Measurements from ENCODE around the gene CRACDL. TPM values are rescaled to one million over a fixed set of nuclear protein-coding genes. Genes with fewer than 3 reads are reported as not detected.

Gene CRACDL
- total and polyA plus RNA-seq, 2 of the 13 experiments (the other 11 are each of a cell fraction or from before 2014, with no cell fraction given) = 0.15 to 0.26 TPM

DNA sequence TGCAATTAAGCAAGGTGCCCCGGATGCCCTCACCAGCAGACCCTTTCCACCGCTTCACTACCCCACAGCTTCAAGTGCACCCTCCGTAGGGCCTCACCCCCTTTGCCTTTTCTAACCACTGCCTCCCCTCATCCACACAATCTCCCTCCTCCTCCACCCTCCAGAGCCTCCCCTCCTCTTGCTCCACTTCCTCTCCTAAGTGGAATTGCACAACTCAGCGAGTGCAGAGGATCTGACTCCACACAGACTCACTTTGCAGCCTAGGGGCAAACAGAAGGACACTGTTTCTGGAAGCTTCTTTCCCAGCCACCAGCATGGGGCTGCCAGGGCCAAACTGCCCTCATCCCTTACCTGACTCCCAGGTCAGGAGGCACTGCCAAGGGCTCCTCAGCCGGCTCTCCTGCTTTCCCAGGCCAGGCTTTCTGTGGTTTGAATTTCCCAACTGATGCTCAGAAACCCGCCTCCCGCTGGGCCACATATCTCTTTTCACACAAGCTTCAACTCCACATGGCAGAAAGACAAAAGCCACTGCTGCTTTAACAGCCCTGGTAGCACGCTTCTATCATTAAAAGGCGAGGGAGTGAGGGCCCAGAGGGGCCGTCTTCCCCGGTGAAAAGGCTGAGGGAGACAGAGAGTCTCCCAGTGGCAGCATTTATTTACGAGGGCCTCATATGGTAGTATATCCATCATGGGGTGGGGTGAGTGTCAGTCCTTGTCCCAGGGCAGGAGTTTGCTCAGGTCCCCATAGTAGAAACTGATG, 130.4 kb downstream of the CRACDL start (continued):
- TF ChIP-seq ZNF572 (CRISPR knock-in tag; IDR thresholded peaks at IDR 0.05) = 0 out of 2 replicates have a peak, but pooled peaks have one; percentile 56
- no peak for TF ChIP-seq ZFP36 (IDR thresholded peaks at IDR 0.05; ENCODE audit: borderline replicate concordance, low read depth, low read length, partially characterized antibody)
- TF ChIP-seq, protein P1, sequence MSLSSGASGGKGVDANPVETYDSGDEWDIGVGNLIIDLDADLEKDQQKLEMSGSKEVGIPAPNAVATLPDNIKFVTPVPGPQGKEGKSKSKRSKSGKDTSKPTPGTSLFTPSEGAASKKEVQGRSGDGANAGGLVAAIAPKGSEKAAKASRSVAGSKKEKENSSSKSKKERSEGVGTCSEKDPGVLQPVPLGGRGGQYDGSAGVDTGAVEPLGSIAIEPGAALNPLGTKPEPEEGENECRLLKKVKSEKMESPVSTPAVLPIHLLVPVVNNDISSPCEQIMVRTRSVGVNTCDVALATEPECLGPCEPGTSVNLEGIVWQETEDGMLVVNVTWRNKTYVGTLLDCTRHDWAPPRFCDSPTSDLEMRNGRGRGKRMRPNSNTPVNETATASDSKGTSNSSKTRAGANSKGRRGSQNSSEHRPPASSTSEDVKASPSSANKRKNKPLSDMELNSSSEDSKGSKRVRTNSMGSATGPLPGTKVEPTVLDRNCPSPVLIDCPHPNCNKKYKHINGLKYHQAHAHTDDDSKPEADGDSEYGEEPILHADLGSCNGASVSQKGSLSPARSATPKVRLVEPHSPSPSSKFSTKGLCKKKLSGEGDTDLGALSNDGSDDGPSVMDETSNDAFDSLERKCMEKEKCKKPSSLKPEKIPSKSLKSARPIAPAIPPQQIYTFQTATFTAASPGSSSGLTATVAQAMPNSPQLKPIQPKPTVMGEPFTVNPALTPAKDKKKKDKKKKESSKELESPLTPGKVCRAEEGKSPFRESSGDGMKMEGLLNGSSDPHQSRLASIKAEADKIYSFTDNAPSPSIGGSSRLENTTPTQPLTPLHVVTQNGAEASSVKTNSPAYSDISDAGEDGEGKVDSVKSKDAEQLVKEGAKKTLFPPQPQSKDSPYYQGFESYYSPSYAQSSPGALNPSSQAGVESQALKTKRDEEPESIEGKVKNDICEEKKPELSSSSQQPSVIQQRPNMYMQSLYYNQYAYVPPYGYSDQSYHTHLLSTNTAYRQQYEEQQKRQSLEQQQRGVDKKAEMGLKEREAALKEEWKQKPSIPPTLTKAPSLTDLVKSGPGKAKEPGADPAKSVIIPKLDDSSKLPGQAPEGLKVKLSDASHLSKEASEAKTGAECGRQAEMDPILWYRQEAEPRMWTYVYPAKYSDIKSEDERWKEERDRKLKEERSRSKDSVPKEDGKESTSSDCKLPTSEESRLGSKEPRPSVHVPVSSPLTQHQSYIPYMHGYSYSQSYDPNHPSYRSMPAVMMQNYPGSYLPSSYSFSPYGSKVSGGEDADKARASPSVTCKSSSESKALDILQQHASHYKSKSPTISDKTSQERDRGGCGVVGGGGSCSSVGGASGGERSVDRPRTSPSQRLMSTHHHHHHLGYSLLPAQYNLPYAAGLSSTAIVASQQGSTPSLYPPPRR (CRISPR knock-in tag; IDR thresholded peaks at IDR 0.05; ENCODE audit: borderline replicate concordance) = peak; percentile 17; the same call in 1 of the 2 replicates
- peak; percentile 61; the same call in 1 of the 2 replicates for TF ChIP-seq ZFP90 (CRISPR knock-in tag; IDR thresholded peaks at IDR 0.05; ENCODE audit: borderline replicate concordance)
- peak; percentile 89; the same call in 1 of the 2 replicates for TF ChIP-seq TRIM24 (CRISPR knock-in tag; IDR thresholded peaks at IDR 0.05)
- TF ChIP-seq KAT2B (IDR thresholded peaks at IDR 0.05; ENCODE audit: borderline replicate concordance, low read depth, low read length) = peak; percentile 11; the same call in 1 of the 2 replicates
- TF ChIP-seq SATB2 (CRISPR knock-in tag; IDR thresholded peaks at IDR 0.05) = no peak
- peak; percentile 99 for TF ChIP-seq CEBPB (IDR thresholded peaks at IDR 0.05; ENCODE audit: borderline replicate concordance, low read depth, low read length)
- TF ChIP-seq, protein P2, sequence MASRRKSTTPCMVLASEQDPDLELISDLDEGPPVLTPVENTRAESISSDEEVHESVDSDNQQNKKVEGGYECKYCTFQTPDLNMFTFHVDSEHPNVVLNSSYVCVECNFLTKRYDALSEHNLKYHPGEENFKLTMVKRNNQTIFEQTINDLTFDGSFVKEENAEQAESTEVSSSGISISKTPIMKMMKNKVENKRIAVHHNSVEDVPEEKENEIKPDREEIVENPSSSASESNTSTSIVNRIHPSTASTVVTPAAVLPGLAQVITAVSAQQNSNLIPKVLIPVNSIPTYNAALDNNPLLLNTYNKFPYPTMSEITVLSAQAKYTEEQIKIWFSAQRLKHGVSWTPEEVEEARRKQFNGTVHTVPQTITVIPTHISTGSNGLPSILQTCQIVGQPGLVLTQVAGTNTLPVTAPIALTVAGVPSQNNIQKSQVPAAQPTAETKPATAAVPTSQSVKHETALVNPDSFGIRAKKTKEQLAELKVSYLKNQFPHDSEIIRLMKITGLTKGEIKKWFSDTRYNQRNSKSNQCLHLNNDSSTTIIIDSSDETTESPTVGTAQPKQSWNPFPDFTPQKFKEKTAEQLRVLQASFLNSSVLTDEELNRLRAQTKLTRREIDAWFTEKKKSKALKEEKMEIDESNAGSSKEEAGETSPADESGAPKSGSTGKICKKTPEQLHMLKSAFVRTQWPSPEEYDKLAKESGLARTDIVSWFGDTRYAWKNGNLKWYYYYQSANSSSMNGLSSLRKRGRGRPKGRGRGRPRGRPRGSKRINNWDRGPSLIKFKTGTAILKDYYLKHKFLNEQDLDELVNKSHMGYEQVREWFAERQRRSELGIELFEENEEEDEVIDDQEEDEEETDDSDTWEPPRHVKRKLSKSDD (CRISPR knock-in tag; IDR thresholded peaks at IDR 0.05; ENCODE audit: low read depth) = 0 out of 2 replicates have a peak, but pooled peaks have one; percentile 35
- TF ChIP-seq NR2C2 (CRISPR knock-in tag; IDR thresholded peaks at IDR 0.05; ENCODE audit: borderline replicate concordance) = peak; percentile 31; the same call in 1 of the 2 replicates
- TF ChIP-seq, protein P3, sequence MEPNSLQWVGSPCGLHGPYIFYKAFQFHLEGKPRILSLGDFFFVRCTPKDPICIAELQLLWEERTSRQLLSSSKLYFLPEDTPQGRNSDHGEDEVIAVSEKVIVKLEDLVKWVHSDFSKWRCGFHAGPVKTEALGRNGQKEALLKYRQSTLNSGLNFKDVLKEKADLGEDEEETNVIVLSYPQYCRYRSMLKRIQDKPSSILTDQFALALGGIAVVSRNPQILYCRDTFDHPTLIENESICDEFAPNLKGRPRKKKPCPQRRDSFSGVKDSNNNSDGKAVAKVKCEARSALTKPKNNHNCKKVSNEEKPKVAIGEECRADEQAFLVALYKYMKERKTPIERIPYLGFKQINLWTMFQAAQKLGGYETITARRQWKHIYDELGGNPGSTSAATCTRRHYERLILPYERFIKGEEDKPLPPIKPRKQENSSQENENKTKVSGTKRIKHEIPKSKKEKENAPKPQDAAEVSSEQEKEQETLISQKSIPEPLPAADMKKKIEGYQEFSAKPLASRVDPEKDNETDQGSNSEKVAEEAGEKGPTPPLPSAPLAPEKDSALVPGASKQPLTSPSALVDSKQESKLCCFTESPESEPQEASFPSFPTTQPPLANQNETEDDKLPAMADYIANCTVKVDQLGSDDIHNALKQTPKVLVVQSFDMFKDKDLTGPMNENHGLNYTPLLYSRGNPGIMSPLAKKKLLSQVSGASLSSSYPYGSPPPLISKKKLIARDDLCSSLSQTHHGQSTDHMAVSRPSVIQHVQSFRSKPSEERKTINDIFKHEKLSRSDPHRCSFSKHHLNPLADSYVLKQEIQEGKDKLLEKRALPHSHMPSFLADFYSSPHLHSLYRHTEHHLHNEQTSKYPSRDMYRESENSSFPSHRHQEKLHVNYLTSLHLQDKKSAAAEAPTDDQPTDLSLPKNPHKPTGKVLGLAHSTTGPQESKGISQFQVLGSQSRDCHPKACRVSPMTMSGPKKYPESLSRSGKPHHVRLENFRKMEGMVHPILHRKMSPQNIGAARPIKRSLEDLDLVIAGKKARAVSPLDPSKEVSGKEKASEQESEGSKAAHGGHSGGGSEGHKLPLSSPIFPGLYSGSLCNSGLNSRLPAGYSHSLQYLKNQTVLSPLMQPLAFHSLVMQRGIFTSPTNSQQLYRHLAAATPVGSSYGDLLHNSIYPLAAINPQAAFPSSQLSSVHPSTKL (CRISPR knock-in tag; IDR thresholded peaks at IDR 0.05) = peak; percentile 83
